Measurements from ENCODE around the gene KLRD1.

Gene KLRD1

GRCh38 chr12:10283027-10283426 is 24.6 kb upstream of the KLRD1 start:
- DNase-seq (ENCODE audit: extremely low read depth, low read depth), result no peak
- no peak for TF ChIP-seq CTCF (IDR thresholded peaks at IDR 0.05; ENCODE audit: low read depth, low read length)

GRCh38 chr12:10285919-10286318 is 21.8 kb upstream of the KLRD1 start:
- no peak for TF ChIP-seq CTCF (IDR thresholded peaks at IDR 0.05; ENCODE audit: low read depth, low read length)
- DNase-seq (ENCODE audit: extremely low read depth, low read depth), result no peak

- TF ChIP-seq CTCF (IDR thresholded peaks at IDR 0.05; ENCODE audit: low read depth, low read length), result no peak
- DNase-seq (ENCODE audit: extremely low read depth, low read depth), result no peak
These were observed 18.5 kb upstream of the KLRD1 start for GRCh38 chr12:10289005-10289754.

GRCh38 chr12:10291030-10291429 is 16.6 kb upstream of the KLRD1 start:
- no peak for TF ChIP-seq CTCF (IDR thresholded peaks at IDR 0.05; ENCODE audit: low read depth, low read length)
- DNase-seq (ENCODE audit: extremely low read depth, low read depth), result no peak

GRCh38 chr12:10293151-10293550 is 14.5 kb upstream of the KLRD1 start:
- no peak for TF ChIP-seq CTCF (IDR thresholded peaks at IDR 0.05; ENCODE audit: low read depth, low read length)
- DNase-seq (ENCODE audit: extremely low read depth, low read depth), result no peak

- no peak for TF ChIP-seq CTCF (IDR thresholded peaks at IDR 0.05; ENCODE audit: low read depth, low read length)
These were observed 14.0 kb upstream of the KLRD1 start for GRCh38 chr12:10293570-10294227.

GRCh38 chr12:10301103-10301502 is 6.6 kb upstream of the KLRD1 start:
- no peak for DNase-seq (ENCODE audit: extremely low read depth, low read depth)
- TF ChIP-seq CTCF (IDR thresholded peaks at IDR 0.05; ENCODE audit: low read depth, low read length), result no peak

More at GRCh38 chr12:10293570-10294227, 14.0 kb upstream of the KLRD1 start:
- DNase-seq (ENCODE audit: extremely low read depth, low read depth), result no peak

Data from AG09319 (cell line).